Loucy (cell line): Measurements from ENCODE around the gene CFP.

Source experiments
- H2AFZ ChIP-seq: fragments of 200-600 bp; sonication (generic); 2 replicates; pipeline ENCODE4 v1.6.0; 2016; ENCODE audit warnings: antibody characterized with exemption, mild to moderate bottlenecking, low read length, moderate library complexity
- H3F3A ChIP-seq: fragments of 200-600 bp; 2 replicates; pipeline ENCODE4 v1.6.0; 2016; ENCODE audit warnings: antibody characterized with exemption, low read depth, mild to moderate bottlenecking
- H3K27me3 ChIP-seq: fragments of 200-600 bp; sonication (generic); 2 replicates; pipeline ENCODE4 v1.6.1; 2014; ENCODE audit warnings: low read length, mild to moderate bottlenecking; ENCODE audit not compliant: insufficient read depth, poor library complexity, severe bottlenecking
- H3K36me3 ChIP-seq: fragments of 200-600 bp; sonication (generic); 2 replicates; pipeline ENCODE4 v1.6.1; 2016; ENCODE audit warnings: low read length; ENCODE audit not compliant: insufficient read depth
- H3K4me1 ChIP-seq: fragments of 200-600 bp; sonication (generic); 2 replicates; pipeline ENCODE4 v1.5.1; 2014; ENCODE audit warnings: low read length, mild to moderate bottlenecking; ENCODE audit not compliant: insufficient read depth, poor library complexity, severe bottlenecking
- H3K4me2 ChIP-seq: fragments of 200-600 bp; sonication (generic); 2 replicates; pipeline ENCODE4 v1.6.0; 2014; ENCODE audit warnings: antibody characterized with exemption, low read length, low read depth, mild to moderate bottlenecking; ENCODE audit not compliant: poor library complexity, severe bottlenecking
- H3K4me3 ChIP-seq: fragments of 200-600 bp; sonication (generic); 2 replicates; pipeline ENCODE4 v1.5.1; 2014; ENCODE audit warnings: low read length, mild to moderate bottlenecking, mixed read lengths; ENCODE audit not compliant: poor library complexity, severe bottlenecking
- H3K79me2 ChIP-seq: fragments of 200-600 bp; sonication (generic); 2 replicates; pipeline ENCODE4 v1.6.1; 2014; ENCODE audit warnings: low read length; ENCODE audit not compliant: insufficient read depth
- H3K9ac ChIP-seq: fragments of 200-600 bp; sonication (generic); 2 replicates; pipeline ENCODE4 v1.6.0; 2014; ENCODE audit warnings: mild to moderate bottlenecking, low read depth, low read length, moderate library complexity; ENCODE audit not compliant: poor library complexity, severe bottlenecking
- H3K9me2 ChIP-seq: fragments of 200-600 bp; sonication (generic); replicated peaks from 2 replicates; pipeline ENCODE4 v1.6.1; 2016; ENCODE audit warnings: low read depth, low read length, mixed read lengths
- H3K9me3 ChIP-seq: fragments of 200-600 bp; sonication (generic); 2 replicates; pipeline ENCODE4 v1.6.1; 2014; ENCODE audit warnings: mild to moderate bottlenecking, antibody characterized with exemption, low read length, low read depth; ENCODE audit not compliant: insufficient read depth
- H4K20me1 ChIP-seq: fragments of 200-600 bp; sonication (generic); 2 replicates; pipeline ENCODE4 v1.6.0; 2014; ENCODE audit warnings: antibody characterized with exemption, low read length, mild to moderate bottlenecking; ENCODE audit not compliant: insufficient read depth, poor library complexity, severe bottlenecking
- CTCF ChIP-seq: fragments of 200-600 bp; sonication (generic); conservative IDR thresholded peaks from 2 replicates; pipeline ENCODE4 v1.5.1; 2014; ENCODE audit warnings: mild to moderate bottlenecking, antibody characterized with exemption, low read length
- EZH2phosphoT487 ChIP-seq: fragments of 200-600 bp; IDR thresholded peaks from 2 replicates; pipeline ENCODE4 v1.6.1; 2018; ENCODE audit warnings: antibody characterized with exemption, mild to moderate bottlenecking, moderate library complexity, borderline replicate concordance

CFP gene

DNA sequence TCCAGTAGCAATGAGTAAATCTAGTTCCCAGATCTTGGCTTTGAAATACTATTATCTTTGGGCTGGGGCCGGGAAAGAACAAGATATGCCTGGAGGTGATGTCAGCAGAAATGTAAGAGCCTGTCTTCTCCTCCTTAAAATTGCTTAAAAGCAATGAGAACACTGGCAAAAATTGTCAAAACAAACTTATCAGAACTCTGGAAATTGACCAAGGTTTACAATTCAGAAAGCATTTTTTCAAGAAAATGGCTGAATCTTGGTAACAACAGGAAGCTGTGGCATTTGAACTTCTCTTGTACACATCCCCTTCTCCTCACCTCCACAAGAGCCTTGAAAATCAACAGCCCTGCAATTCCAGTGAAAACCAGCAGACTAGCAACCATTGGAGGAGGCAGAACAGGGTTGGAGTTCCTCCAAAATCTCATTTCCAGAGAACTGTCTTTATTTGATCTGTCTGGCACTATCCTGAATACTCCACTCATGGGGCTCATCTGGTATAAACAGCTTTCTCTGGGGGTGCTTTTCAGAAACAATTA lies 33.9 kb downstream of the CFP start:
- no peak overlapping the region for H3K4me3 ChIP-seq
- peaks cover 7% of the 10 kb centered on the region for H3K4me1 ChIP-seq
- no peaks in the 10 kb centered on the region for H3K27me3 ChIP-seq
- no peak overlapping the region for H3K9ac ChIP-seq
- H4K20me1 ChIP-seq = no peaks in the 10 kb centered on the region
- H2AFZ ChIP-seq = no peak overlapping the region; the same call in 1 of the 2 replicates
- no peaks in the 10 kb centered on the region for H3K9me2 ChIP-seq
- no peaks in the 10 kb centered on the region for H3K79me2 ChIP-seq
- H3K9me3 ChIP-seq = no peaks in the 10 kb centered on the region
- no peaks in the 10 kb centered on the region for H3F3A ChIP-seq
- TF ChIP-seq CTCF (no peak), EZH2phosphoT487 (no peak)
- H3K4me2 ChIP-seq = no peak overlapping the region
- no peaks in the 10 kb centered on the region for H3K36me3 ChIP-seq

DNA sequence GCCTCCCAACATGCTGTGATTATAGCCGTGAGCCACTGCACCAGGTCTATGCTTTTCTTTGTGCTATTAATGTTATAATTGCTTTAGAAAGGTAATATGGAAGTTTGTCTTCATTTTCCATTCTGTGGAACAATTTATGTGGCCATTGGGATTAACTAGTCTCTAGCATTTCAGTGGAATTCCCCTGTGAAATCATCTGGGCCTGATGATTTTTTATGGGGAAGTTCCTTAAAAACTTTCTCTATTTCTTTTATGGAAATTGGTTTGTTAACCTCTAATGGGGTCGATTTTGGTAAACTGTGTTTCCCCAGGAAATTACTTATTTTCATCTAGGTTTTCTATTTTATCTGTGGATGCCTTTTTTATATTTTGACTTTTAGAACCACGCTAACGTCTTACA lies 36.2 kb downstream of the CFP start:
- H3K9me3 ChIP-seq = no peaks in the 10 kb centered on the region

GRCh38 chrX:47590984-47591383 lies 38.7 kb downstream of the CFP start:
- no peak overlapping the region for H2AFZ ChIP-seq
- no peaks in the 10 kb centered on the region for H3K27me3 ChIP-seq
- H3K4me2 ChIP-seq = no peak overlapping the region
- no peaks in the 10 kb centered on the region for H3K9me2 ChIP-seq
- no peaks in the 10 kb centered on the region for H3F3A ChIP-seq
- peaks cover 2% of the 10 kb centered on the region for H3K4me1 ChIP-seq
- TF ChIP-seq CTCF (no peak), EZH2phosphoT487 (no peak)
- H3K36me3 ChIP-seq = no peaks in the 10 kb centered on the region
- no peaks in the 10 kb centered on the region for H3K9me3 ChIP-seq
- no peak overlapping the region for H3K4me3 ChIP-seq
- H3K79me2 ChIP-seq = no peaks in the 10 kb centered on the region
- no peaks in the 10 kb centered on the region for H4K20me1 ChIP-seq
- H3K9ac ChIP-seq = no peak overlapping the region

More for the DNA sequence above, 36.2 kb downstream of the CFP start:
- H3K4me1 ChIP-seq = peaks cover 7% of the 10 kb centered on the region
- H3K4me3 ChIP-seq = no peak overlapping the region
- H3K27me3 ChIP-seq = no peaks in the 10 kb centered on the region
- H3K9me2 ChIP-seq = no peaks in the 10 kb centered on the region
- TF ChIP-seq CTCF = no peak
- no peak for TF ChIP-seq EZH2phosphoT487
- no peaks in the 10 kb centered on the region for H4K20me1 ChIP-seq
- H3K4me2 ChIP-seq = no peak overlapping the region
- no peaks in the 10 kb centered on the region for H3K36me3 ChIP-seq
- H3F3A ChIP-seq = no peaks in the 10 kb centered on the region
- H3K79me2 ChIP-seq = no peaks in the 10 kb centered on the region
- no peak overlapping the region for H2AFZ ChIP-seq
- H3K9ac ChIP-seq = no peak overlapping the region
